HPDE6-E6E7 (cell line): Measurements from ENCODE around the gene PDE4D.
A peak's percentile ranks its signal among the peaks of the same experiment; 100 is the strongest.
"Not testable (repeated sequence)": the region's sequence is repeated elsewhere in the genome, so short reads cannot be mapped to it uniquely, and the experiment has no call there.

ENCODE experiments used
- DNase-seq: peaks from one replicate; pipeline ENCODE4 v3.0.0; 2011; ENCODE audit warnings: missing footprints; ENCODE audit errors: extremely low spot score

Gene PDE4D

GRCh38 chr5:59328709-59329296, 564.7 kb downstream of the PDE4D start:
- no peak for DNase-seq

- no peak for DNase-seq
These were observed 566.1 kb downstream of the PDE4D start for GRCh38 chr5:59327191-59327980.

GRCh38 chr5:59326596-59326995, 566.9 kb downstream of the PDE4D start:
- no peak for DNase-seq

GRCh38 chr5:59325070-59325469, 568.5 kb downstream of the PDE4D start:
- DNase-seq: no peak

- no peak for DNase-seq
These were observed 570.6 kb downstream of the PDE4D start for GRCh38 chr5:59322894-59323293.

- DNase-seq: no peak
These were observed 571.5 kb downstream of the PDE4D start for GRCh38 chr5:59322058-59322457.

- DNase-seq: no peak
These were observed 571.9 kb downstream of the PDE4D start for GRCh38 chr5:59321642-59322041.

- DNase-seq: no peak
These were observed 573.1 kb downstream of the PDE4D start for GRCh38 chr5:59320420-59320819.

GRCh38 chr5:59319250-59319649, 574.3 kb downstream of the PDE4D start:
- DNase-seq: no peak

- no peak for DNase-seq
These were observed 575.7 kb downstream of the PDE4D start for GRCh38 chr5:59317774-59318205.

GRCh38 chr5:59317023-59317773, 576.3 kb downstream of the PDE4D start:
- DNase-seq: no peak

GRCh38 chr5:59312223-59312622, 581.3 kb downstream of the PDE4D start:
- no peak for DNase-seq

GRCh38 chr5:59308685-59309084, 584.8 kb downstream of the PDE4D start:
- DNase-seq: not testable (repeated sequence)

- DNase-seq: not testable (repeated sequence)
These were observed 590.2 kb downstream of the PDE4D start for GRCh38 chr5:59303289-59303716.

- DNase-seq: not testable (repeated sequence)
These were observed 591.0 kb downstream of the PDE4D start for GRCh38 chr5:59302509-59302908.

- DNase-seq: no peak
These were observed 591.8 kb downstream of the PDE4D start for GRCh38 chr5:59301727-59302126.

GRCh38 chr5:59300930-59301329, 592.6 kb downstream of the PDE4D start:
- no peak for DNase-seq

GRCh38 chr5:59299006-59299405, 594.5 kb downstream of the PDE4D start:
- peak; percentile 48 for DNase-seq

- peak; percentile 25 for DNase-seq
These were observed 596.9 kb downstream of the PDE4D start for GRCh38 chr5:59296317-59297264.

- no peak for DNase-seq
These were observed 599.8 kb downstream of the PDE4D start for GRCh38 chr5:59293700-59294099.

GRCh38 chr5:59291941-59292340, 601.6 kb downstream of the PDE4D start:
- DNase-seq: no peak
